DOHH2 (cell line): ENCODE results near the gene ARHGDIA.
"Not testable (repeated sequence)": the region's sequence is repeated elsewhere in the genome, so short reads cannot be mapped to it uniquely, and the experiment has no call there.

ENCODE experiments used
- H3F3A ChIP-seq: fragments of 200-600 bp; sonication (generic), shearing (Covaris generic); 2 replicates; pipeline ENCODE4 v1.6.0; 2016; ENCODE audit warnings: antibody characterized with exemption, mild to moderate bottlenecking; ENCODE audit not compliant: control insufficient read depth, insufficient read depth
- H3K27ac ChIP-seq: fragments of 200-600 bp; sonication (generic); 2 replicates; pipeline ENCODE4 v1.5.1; 2014; ENCODE audit warnings: low read depth, mild to moderate bottlenecking, low read length, moderate library complexity
- H3K27me3 ChIP-seq: fragments of 200-600 bp; sonication (generic); 2 replicates; pipeline ENCODE4 v1.6.1; 2014; ENCODE audit warnings: mild to moderate bottlenecking, low read length, mixed read lengths; ENCODE audit not compliant: control insufficient read depth
- H3K36me3 ChIP-seq: fragments of 200-600 bp; sonication (generic); 2 replicates; pipeline ENCODE4 v1.6.1; 2014; ENCODE audit warnings: mild to moderate bottlenecking, low read length, moderate library complexity, mixed read lengths; ENCODE audit not compliant: control insufficient read depth
- H3K4me1 ChIP-seq: fragments of 200-600 bp; sonication (generic); 2 replicates; pipeline ENCODE4 v1.6.1; 2014; ENCODE audit warnings: mild to moderate bottlenecking, low read length, mixed read lengths; ENCODE audit not compliant: control insufficient read depth
- H3K4me2 ChIP-seq: fragments of 200-600 bp; sonication (generic); 2 replicates; pipeline ENCODE4 v1.6.0; 2014; ENCODE audit warnings: mild to moderate bottlenecking, low read length, moderate library complexity
- H3K4me3 ChIP-seq: fragments of 200-600 bp; sonication (generic); 2 replicates; pipeline ENCODE4 v1.5.1; 2014; ENCODE audit warnings: mild to moderate bottlenecking, low read length, mixed read lengths
- H3K79me2 ChIP-seq: fragments of 200-600 bp; sonication (generic); 2 replicates; pipeline ENCODE4 v1.6.1; 2014; ENCODE audit warnings: mild to moderate bottlenecking, low read length, mixed read lengths; ENCODE audit not compliant: control insufficient read depth
- H3K9me2 ChIP-seq: fragments of 200-600 bp; sonication (generic); replicated peaks from 2 replicates; pipeline ENCODE4 v1.6.1; 2014; ENCODE audit warnings: mild to moderate bottlenecking, low read length, mixed read lengths; ENCODE audit not compliant: control insufficient read depth
- H3K9me3 ChIP-seq: fragments of 200-600 bp; sonication (generic); 2 replicates; pipeline ENCODE4 v1.6.1; 2014; ENCODE audit warnings: antibody characterized with exemption, low read length, mixed read lengths; ENCODE audit not compliant: control insufficient read depth, insufficient read depth
- H4K20me1 ChIP-seq: fragments of 200-600 bp; sonication (generic); 2 replicates; pipeline ENCODE4 v1.6.0; 2014; ENCODE audit warnings: low read depth, mild to moderate bottlenecking, antibody characterized with exemption, low read length, moderate library complexity; ENCODE audit not compliant: control insufficient read depth, insufficient read depth
- EZH2phosphoT487 ChIP-seq: fragments of 200-600 bp; sonication (generic); IDR thresholded peaks from 2 replicates; pipeline ENCODE4 v1.6.1; 2017; ENCODE audit warnings: borderline replicate concordance, mild to moderate bottlenecking, antibody characterized with exemption, low read length, moderate library complexity, mixed read lengths
- TF ChIP-seq, protein P1 (sequence below): fragments of 200-600 bp; sonication (generic); IDR thresholded peaks from one replicate; pipeline ENCODE4 v1.5.1; 2014; ENCODE audit warnings: antibody characterized with exemption, mild to moderate bottlenecking, low read depth, low read length; ENCODE audit not compliant: poor library complexity, severe bottlenecking

Gene ARHGDIA

DNA sequence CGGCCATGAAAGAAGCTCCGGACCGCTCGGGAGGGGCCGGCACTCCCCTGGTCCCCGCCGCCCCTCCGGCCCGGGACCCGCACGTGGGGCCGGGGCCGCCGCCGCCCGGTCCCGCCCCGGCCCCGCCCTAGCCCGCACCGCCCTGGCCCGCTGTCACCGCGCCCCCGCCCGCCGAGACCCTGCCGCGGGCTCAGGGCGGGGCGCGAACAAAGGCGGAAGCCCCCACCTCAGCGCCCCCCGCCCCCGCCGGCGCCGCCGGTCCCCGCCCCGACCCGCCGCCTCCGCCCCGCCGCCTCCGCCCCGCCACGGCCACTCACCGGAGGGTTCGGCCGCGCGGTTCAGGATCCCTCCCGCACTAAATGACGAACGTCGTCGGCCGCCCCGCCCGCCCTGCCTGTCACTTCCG is at the start of gene ARHGDIA:
TSS of gene ARHGDIA (minus strand) at position 357 of the 406 bp plus-strand sequence. CDS start 1,407 bp downstream, outside the sequence.
- Histone ChIP-seq H3K4me2 (peak within 1 kb of the TSS; percentile 94), H3K9me2 (no peaks in the 10 kb centered on the region), H3F3A (peaks cover 51% of the 10 kb centered on the region), H3K36me3 (peaks cover 60% of the 10 kb centered on the region), H4K20me1 (no peaks in the 10 kb centered on the region), H3K9me3 (no peaks in the 10 kb centered on the region), H3K27me3 (no peaks in the 10 kb centered on the region), H3K4me3 (peak within 1 kb of the TSS; percentile 97), H3K27ac (peak within 1 kb of the TSS; percentile 88), H3K4me1 (peaks cover 68% of the 10 kb centered on the region), H3K79me2 (peaks cover 49% of the 10 kb centered on the region)
- TF ChIP-seq, protein P1, sequence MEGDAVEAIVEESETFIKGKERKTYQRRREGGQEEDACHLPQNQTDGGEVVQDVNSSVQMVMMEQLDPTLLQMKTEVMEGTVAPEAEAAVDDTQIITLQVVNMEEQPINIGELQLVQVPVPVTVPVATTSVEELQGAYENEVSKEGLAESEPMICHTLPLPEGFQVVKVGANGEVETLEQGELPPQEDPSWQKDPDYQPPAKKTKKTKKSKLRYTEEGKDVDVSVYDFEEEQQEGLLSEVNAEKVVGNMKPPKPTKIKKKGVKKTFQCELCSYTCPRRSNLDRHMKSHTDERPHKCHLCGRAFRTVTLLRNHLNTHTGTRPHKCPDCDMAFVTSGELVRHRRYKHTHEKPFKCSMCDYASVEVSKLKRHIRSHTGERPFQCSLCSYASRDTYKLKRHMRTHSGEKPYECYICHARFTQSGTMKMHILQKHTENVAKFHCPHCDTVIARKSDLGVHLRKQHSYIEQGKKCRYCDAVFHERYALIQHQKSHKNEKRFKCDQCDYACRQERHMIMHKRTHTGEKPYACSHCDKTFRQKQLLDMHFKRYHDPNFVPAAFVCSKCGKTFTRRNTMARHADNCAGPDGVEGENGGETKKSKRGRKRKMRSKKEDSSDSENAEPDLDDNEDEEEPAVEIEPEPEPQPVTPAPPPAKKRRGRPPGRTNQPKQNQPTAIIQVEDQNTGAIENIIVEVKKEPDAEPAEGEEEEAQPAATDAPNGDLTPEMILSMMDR = no peak
- no peak for TF ChIP-seq EZH2phosphoT487

DNA sequence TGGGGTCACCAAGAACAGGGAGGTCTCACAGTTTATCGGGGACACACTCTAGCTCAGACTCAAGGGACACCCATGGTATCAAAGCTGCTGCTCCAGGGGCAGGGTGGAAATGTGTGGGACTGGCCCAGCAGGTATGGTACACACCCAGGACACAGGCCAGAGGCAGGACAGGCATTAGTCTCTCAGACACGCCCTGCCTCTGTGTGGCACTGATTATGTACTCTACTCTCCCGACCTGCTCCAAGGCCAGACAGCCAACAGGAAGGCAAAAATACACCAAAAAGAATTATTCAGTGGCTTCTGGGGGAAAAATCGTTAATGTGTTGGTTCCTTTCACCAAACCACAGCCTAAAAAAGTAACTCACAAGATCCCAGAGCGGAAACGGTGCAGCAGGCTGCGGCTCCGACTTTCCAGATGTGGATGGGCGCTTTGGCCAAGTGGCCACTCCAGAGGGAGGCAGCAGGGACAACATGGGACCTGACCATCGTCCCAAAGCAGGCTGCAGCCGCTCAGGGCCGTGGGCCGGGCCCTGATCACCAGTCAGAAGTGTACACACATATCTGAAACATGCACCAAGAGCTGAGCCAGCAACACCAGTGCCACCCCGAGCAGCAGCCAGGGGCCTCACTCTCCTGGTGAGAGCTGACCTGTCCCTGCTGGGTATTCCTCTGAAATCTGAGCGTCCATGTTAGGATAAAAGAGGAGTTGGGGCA is 47.9 kb upstream of the ARHGDIA start:
- Histone ChIP-seq H3K36me3 (peaks cover 46% of the 10 kb centered on the region), H3K79me2 (peaks cover 67% of the 10 kb centered on the region), H3K4me2 (no peak overlapping the region), H3K27me3 (no peaks in the 10 kb centered on the region), H3K4me1 (peaks cover 20% of the 10 kb centered on the region), H3K4me3 (no peak overlapping the region), H4K20me1 (peaks cover 23% of the 10 kb centered on the region; the same call in 1 of the 2 replicates), H3K27ac (no peak overlapping the region), H3K9me2 (no peaks in the 10 kb centered on the region), H3K9me3 (no peaks in the 10 kb centered on the region), H3F3A (peaks cover 4% of the 10 kb centered on the region; the same call in 1 of the 2 replicates)
- TF ChIP-seq EZH2phosphoT487 = no peak
- TF ChIP-seq, protein P1 = no peak

DNA sequence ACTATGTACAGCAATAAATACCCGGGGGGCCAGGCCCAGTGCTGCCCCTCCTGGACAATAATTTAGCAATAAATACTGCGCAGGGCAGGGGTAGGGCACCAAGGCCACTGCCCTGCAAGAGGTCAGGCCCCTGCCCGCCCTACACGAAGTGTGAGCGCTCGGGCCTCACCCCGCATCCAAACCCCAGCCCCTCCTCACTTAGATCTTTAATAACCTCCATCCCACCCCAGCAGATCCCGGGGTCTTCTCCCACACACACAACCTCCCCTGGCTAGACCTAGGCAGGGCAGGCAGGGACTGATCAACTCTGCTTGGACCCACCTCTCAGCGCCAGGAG is 47.2 kb upstream of the ARHGDIA start:
- H3K36me3 ChIP-seq = peaks cover 53% of the 10 kb centered on the region
- H3K9me3 ChIP-seq, H3K9me2 ChIP-seq, H3K27ac ChIP-seq, H3F3A ChIP-seq, H3K27me3 ChIP-seq: not testable (repeated sequence)
- peaks cover 23% of the 10 kb centered on the region; the same call in 1 of the 2 replicates for H4K20me1 ChIP-seq
- H3K4me1 ChIP-seq = peaks cover 14% of the 10 kb centered on the region
- peak overlapping the region; percentile 36 for H3K4me2 ChIP-seq
- peaks cover 60% of the 10 kb centered on the region for H3K79me2 ChIP-seq
- peak overlapping the region; percentile 84; the same call in 1 of the 2 replicates for H3K4me3 ChIP-seq

DNA sequence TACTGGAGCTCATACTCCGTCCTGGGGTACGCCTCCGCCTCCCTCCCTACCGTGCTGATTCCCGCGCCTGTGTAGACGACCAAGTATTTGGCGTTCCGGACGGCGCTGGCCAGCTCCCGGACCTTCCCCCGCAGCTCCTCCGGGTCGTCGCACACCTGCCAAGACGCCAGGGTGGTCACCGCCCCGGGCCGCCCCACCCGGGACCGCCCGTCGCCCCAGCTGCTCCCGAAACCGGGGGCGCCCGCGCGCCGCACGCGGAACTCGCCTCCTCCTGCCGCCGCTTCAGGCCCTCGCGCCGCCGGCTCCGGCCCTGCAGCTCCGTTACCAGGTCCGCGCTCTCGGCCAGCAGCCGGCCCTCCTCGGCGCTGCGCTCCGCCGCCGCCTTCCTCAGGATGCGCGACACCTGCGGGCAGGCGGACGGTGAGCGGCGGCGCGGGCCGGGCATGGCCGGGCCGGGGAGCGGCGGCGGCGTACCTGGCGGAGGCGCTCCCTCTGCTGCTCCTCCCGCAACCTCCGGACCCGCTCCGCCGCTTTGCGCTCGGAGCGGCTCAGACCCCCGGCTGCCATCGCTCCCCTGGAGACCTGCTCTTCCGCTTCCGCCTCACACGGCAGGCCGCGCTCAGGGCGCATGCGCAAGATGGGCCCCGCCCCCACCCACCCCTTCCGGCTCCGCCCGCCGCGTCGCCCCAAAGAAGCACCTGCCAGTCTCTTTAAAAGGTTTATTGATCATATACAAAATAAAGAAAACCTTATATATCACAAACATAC is 46.6 kb upstream of the ARHGDIA start, which contains the start of gene SIRT7:
TSS of gene SIRT7 (minus strand) at position 612 of the 768 bp plus-strand sequence. CDS start at position 567, 45 bp downstream.
- Histone ChIP-seq H3K9me3 (no peaks in the 10 kb centered on the region), H3K4me1 (peaks cover 14% of the 10 kb centered on the region), H3K9me2 (no peaks in the 10 kb centered on the region), H3K36me3 (peaks cover 58% of the 10 kb centered on the region), H3K27me3 (no peaks in the 10 kb centered on the region), H4K20me1 (peaks cover 23% of the 10 kb centered on the region; the same call in 1 of the 2 replicates), H3K4me3 (peak within 1 kb of the TSS; percentile 84), H3F3A (peaks cover 8% of the 10 kb centered on the region), H3K79me2 (peaks cover 56% of the 10 kb centered on the region), H3K27ac (0 out of 2 replicates have a peak within 1 kb of the TSS, but pooled peaks have one; percentile 11), H3K4me2 (peak within 1 kb of the TSS; percentile 96)
- no peak for TF ChIP-seq EZH2phosphoT487
- TF ChIP-seq, protein P1 = no peak
